GM19463 (cell line): ENCODE results near the gene ZFYVE27.

Experiments used
- ATAC-seq: cut with Tn5 transposase; IDR thresholded peaks from one replicate; pipeline ENCODE4 v1.9.1; 2021; ENCODE audit warnings: mild to moderate bottlenecking, moderate library complexity; ENCODE audit not compliant: unreplicated experiment

ZFYVE27 gene

DNA sequence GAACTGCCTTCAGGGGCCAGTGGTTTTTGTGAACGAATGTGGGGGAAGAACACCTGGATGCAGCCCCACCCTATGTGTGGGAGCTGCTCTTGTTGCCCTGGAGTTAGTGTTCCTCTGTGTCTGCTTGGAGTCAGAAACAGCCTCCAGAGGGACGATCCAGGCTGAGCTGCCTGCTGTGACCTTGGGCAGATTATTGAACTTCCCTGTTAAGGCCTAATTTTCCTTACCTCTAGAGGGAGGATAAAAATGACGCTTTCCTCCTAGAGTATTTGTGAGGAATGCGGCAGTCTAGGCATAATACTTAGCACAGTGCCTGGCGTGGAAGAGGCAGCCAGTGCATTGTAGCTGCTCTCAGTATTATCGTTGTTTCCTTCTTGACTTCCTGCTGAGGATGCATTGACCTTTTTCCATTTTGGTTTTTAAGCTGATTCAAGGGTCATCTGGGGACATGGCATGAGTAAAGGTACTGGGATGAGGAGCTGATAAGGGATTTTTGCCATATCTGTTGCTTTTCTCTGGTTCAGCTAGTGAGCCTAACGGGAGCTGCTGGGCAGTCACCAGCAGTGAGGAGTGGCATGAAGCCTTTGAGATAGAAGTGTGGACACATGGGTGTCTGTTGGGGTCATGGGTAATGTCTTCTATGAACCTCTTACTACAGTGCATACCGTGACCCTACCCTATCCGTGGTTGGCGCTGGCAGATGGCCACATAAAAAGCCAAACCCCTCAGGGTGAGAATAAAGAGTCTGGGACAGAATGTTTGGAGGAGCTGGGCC is 6.4 kb downstream of the ZFYVE27 start:
- ATAC-seq: no peak

DNA sequence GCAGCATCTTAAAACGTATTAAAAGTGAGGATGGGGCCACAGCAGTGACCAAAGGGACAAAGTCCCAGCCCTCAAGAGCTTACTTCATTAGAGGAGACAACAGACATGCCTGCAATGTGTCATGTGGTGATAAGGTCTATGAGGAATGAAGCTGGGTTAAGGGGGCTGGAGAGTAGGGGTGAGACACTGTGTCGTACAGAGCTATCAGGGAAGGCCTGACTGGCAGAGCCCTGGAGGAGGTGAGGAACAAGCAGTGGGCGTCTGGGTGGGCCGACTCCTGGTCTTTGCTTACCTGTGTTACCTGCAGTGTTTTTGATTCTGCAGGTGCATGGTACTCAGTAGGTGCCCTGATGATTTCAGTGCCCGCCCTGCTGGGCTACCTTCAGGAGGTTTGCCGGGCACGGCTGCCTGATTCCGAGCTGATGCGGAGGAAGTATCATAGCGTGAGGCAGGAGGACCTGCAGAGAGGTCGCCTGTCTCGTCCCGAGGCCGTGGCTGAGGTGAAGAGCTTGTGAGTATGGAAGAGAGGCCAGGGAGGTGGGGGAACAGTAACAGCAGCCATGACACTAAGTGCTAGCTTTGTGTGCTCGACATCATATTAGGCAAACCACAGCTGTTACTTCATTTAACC is 7.6 kb downstream of the ZFYVE27 start:
- no peak for ATAC-seq

DNA sequence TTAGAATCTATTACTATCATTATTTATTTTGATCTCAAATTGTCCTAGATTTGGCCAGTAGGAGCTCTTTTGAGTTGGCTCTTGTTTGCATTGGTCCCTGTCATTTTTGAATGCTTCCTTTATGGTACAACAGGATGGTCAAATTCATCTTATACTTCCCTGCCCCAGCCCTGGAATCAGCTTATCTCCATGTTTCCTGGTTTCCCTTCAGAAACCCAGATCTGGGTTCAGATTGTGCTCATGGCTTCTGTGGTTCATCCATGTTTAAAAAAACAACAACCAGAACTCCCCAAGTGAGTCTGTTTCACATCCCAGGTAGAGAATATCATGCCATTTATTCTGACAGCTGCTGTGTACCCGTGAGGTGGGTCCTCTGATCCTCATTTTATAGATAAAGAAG is 10.6 kb downstream of the ZFYVE27 start:
- ATAC-seq: no peak

DNA sequence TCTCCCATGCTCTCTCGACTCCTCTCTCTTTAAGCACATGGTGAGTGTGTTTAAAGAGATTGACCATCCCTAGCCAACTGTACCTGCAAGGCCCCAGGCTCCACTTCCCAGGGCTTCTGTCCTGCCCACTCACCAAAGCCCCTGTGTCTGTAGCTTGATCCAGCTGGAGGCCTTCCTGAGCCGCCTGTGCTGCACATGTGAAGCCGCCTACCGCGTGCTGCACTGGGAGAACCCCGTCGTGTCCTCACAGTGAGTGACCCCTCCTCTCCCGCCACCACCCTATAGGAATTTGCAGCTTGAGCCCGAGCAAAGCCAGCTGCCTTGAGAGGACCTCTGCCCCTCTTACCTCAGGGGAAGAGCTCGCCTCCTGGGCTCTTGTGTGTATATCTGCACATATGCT is 11.2 kb downstream of the ZFYVE27 start:
- ATAC-seq: no peak

DNA sequence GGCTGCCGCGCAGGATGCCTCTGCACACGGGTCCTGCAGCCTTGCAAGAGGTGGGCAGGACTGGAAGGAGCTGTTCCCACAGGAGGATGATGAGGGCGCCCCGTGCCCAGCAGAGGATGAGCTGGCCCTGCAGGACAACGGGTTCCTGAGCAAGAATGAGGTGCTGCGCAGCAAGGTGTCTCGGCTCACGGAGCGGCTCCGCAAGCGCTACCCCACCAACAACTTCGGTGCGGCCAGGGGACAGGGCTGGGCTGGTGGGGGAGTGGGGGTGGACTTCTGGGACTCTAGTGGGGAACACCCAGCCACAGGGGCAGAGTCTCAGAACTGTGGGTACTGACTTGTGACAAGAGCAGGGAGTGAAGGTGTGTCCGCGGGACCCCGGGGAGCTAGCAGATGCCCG is 16.0 kb downstream of the ZFYVE27 start:
- no peak for ATAC-seq

DNA sequence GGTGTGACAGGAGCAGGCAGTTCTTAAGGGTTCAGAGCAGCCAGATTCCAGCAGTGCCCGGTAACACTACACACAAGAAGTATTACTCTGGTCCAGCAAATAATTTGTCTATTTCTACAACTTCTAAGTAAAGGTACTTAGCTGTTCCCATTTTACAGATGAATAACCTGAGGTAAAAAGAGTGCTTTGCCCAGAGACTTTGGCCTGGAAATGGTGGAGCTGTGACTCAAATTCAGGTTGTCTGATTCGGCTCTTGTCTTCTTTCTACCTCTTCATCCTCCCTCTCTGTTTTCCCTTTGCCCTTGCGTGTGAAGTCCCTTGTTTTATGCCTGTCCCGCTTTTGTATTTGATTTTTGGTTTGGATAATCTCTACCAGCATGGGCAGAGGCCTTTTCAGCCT is 17.8 kb downstream of the ZFYVE27 start:
- ATAC-seq: no peak

DNA sequence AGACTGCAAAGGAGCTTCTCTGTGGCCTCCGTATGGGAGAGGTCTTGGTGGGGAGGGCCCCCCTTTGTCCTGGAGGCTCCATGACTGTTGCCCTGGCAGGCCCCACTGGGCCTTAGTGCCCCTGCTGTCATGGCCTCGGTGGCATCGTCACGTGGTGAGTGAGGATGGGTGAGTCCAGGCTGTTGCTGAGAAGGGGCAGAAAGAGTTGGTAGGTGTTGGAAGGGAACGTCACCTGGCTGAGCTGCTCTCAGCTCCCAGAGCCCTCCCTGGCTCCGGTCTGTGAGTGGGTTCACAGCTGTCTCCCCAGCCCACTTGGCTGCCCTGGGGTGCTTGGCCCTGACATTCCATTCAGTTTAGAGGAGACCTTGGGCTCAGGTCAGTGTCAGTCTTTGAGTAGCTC is 18.8 kb downstream of the ZFYVE27 start:
- ATAC-seq: no peak

DNA sequence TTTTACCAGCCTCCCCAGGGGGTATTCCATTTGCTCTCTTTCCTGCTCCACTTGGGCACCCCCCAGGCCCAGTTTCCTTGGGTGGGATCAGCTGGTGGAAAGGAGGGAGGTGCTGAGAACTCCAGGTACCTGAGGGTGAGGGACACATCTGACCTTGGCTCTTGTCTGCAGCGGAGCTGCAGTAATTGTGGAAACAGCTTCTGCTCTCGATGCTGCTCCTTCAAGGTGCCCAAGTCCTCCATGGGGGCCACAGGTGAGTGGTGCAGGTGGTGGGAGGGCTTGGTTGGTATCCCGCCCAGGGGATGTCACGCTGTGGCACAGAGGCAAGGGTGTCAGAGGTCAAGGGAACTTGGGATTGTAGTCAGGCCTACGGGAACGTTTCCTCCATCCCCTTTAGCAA is 20.5 kb downstream of the ZFYVE27 start:
- ATAC-seq: no peak

DNA sequence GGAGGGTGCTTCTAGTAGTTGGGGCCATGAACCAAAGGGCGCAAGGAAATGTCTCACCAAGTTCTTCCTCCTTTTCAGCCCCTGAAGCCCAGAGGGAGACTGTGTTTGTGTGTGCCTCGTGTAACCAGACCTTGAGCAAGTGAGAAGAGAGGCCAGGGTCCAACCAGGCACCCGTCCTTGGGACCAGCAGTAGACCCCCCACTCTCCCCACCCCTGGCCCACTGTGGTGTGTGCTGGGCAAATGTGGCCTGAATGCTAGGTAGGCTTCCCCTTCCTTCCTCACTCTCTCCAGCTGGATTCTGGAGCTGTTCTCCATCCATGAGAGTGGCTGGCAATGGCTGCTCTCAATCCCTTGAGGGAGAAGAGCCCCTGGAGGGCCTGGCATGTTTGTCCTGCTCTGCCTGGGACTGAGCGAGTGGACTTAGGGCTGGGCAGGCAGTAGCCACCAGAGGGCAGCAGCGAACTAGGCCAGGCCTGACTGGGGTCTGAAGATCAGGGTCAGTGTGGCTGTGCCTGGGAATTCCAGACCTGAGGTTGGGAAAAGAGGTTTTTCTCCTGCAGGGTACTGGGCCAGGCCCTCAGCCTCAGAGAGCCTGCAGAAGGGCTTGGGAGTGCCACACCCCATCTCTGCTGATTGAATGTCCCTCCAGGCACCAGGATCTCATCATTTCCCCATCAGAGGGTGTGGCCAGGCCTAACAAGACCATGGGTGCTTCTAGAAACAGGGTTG is 22.4 kb downstream of the ZFYVE27 start:
- no peak for ATAC-seq

DNA sequence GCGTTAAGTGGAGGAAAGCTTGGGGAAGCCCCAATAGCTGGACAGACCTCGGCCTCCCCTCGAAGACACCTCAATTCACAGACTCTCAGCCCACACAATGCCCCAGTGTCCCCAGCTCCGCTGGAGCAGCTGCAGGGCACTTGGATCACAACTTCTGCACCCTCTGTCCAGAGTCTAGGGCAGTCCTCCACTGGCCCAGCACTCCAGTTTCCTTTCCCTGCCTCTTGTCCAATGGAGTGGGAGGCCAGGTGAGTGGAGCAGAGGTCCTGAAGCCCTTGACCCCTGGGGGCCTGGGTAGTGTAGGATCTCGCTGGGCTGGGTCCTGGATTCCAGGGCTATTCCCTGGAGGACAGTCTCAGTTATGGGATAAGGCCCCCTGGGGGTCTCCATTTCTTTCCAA is 23.0 kb downstream of the ZFYVE27 start:
- no peak for ATAC-seq

DNA sequence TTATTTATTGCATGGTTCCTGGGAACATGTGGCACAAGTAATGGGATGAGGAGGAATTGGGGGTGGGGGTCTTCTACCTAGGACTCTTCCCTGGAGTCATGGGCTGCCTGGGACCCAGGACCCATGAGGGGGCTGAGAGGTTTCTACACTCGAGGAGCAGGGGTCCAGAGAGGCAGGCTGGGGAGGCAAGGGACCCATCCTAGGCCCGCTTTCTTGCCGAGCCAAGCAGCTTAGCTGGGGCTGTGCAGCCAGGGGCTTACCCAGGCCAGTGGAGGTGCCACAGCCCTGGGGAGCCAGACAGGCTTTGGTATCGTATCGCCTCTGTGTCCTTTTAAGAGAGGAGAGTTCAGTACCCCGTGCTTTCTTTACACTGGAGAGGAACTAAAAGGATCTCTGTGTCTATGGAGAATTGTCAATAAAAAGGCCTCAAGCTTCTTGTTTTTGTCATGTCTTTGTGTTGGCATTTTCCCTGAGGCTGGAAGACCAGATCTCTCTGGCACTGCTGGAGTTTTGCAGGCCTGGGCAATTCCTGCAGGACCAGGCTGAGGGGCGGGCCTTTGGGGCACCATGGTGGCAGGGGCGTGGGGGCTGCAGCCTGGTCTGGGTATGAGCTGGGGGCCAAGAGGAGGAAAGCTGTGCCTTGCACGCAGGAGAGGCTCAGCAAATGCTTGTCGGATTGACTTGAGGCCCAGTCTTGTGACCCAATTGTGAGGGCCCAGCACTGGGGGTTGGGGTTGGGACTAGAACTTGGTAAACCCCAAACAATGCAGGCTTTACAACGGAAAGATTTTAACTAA is 23.7 kb downstream of the ZFYVE27 start:
- no peak for ATAC-seq

DNA sequence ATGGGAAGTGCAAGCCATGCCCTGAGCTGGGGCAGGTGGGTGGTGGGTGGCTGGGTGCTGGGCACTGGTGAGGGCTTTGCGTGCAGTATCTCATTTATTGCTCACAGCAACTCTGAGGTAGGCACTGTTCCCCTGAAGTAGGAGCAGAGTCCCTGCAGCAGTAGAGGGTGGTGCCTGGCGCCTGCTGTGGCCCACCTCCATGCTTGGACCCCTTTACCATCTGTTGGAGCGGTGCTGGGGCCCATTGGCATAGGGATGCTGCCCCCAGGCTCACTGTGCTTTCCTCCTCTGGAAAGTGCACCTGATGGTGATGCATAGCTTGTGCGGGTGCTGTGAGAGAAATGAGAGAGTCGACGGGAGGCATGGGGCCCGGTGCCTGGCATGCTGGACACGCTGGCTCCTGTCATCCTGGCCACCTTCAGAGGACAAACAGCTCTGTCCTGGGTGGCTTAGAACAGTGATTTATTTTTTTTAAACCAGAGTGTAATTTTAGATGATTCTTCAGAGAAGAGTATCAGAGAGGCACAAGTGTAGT is 24.5 kb downstream of the ZFYVE27 start:
- no peak for ATAC-seq

DNA sequence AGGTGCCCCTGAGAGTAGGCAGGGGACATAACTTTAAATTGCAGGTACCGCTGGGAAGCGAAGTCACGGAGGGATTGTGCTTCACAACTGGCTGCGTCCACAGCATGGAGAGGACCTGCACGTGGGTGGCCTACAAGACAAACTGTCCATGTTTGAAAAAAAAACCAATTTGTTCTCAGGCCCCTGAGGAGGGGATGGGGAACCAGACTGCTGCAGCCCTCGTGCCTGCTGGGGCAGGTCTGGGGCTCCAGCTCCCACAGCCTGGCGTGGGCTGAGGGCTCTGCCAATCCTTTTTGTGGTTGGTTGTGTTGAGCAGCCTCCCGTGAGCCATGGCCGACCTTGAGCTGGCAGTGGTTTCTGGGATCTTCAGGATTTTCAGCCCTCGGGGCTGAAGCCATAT is 25.1 kb downstream of the ZFYVE27 start:
- ATAC-seq: no peak

DNA sequence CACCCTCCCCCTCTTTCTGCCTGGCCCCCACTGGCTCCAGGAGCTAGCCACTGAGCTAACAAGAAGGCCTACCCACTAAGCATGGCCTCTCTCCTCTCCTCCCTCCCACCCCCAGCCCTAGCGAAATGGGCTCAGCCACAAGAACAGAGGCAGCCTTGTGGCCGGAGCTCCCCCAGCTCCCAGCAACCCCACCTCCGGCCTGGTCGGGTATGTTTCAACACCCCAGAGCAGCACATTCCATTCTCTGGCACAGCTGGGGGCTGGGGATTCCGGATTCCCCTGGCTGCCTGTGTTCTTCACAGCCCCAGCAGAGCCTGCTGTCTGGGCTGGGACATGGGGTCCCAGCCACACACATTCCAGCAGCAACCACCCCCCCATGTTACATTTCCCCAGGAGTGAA is 25.9 kb downstream of the ZFYVE27 start:
- ATAC-seq: no peak

DNA sequence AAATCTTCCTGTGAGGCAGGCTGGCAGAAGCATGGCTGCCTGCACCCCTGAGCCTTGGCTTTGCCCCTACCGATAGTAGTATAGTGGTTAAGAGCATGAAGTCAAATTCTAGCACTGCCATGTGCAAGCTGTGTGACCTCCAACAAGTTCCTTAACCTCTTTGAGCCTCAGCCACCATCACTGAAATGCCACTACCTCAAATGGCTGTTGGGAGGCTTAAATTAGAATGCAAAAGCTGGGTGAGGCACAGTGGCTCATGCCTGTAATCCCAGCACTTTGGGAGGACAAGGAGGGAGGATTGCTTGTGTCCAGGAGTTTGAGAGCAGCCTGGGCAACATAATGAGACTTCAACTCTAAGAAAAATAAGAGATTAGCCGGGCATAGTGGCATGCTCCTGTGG is 26.5 kb downstream of the ZFYVE27 start:
- no peak for ATAC-seq

DNA sequence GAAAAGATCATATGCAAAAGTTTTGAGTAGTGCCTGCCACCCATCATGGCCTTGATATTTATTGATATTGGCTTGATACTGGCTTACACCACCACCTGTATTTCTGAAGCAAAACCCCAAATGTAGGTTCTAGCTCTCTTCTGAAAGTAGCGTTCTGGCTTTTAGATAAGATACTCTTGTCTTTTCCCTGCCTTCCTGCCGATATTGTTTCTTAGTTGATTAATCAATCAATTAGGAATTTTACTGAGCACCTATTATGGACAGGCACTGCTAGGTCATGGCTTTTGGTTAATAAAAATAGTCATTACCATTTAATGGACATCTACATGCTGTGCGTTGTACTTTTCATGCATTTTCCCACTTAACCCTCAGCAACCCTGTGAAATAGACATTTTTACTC is 27.0 kb downstream of the ZFYVE27 start:
- no peak for ATAC-seq

DNA sequence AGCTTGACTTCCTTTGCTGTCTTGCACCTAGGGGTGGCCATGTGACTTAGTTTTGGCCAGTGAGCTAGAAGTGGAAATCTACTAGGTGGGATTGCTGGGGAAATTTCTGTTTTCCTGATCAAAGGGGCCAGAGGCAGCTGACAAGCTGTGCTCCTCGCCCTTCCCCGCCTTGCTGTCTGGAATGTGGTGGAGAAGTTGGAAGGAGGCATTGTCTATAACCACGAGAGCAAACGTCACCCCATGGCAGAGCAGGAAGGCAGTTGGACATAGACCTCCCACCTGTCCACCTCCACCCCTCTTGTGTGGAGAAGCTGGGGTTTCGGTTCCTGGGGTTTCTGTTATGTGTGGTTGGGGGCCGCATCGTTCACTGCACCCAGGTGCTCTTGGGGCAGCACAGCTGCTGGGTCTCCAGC is 27.6 kb downstream of the ZFYVE27 start:
- ATAC-seq: peak; percentile 44

DNA sequence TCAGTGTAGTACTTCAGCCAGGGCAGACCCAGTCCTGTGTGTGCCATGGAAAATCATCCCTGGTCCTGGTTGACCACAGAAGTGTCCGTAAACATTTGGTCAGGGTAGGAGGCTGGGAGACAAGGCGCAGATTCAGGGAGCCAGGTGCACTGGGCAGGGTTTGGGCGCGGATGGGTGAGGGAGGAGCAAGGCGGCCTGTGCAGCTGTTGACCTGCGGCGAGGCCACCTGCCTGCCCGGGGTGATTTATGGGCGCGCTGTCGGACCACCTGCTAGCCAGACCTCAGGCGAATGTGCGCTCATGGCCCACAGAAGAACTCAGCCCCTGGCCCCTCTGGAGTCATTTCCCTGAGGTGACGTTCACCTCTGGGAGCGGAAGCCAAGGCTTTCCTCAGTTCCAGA is 28.3 kb downstream of the ZFYVE27 start:
- no peak for ATAC-seq

DNA sequence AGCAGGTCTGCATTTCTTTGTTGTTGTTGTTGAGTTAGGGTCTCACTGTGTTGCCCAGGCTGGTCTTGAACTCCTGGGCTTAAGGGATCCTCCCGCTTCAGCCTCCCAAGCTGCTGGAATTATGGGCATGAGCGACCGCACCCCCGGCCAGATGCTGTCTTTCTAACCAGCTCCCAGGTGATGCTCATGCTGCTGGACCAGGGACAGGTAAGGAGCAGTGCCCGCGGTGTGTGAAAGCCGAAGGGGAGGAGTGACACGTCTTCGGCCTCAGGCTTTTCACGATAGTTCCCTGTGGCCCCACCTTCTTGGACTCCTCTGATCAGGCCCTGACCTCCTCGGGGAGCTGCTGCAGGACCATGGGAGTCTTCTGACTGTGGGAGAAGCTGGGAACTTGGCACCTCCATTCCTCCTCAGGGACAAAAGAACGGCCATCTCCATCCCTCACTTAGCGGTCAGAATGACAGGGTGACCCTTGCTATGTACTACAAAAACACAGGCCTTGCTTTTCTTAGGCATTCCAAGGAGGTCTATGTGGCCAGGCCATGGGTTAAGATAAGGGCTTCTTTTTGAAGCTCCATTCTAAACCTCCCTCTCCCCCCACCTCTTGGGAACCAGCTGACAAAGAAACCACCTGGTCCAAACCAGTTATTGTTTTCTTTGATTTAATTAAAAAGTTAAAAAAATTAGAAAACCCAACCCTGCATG is 29.3 kb downstream of the ZFYVE27 start:
- no peak for ATAC-seq
